Large intestine (tissue), 3 donors: ENCODE data around the gene CHMP6. TPM values are rescaled to one million over a fixed set of nuclear protein-coding genes. Genes with fewer than 3 reads are reported as not detected.
"Not testable (repeated sequence)": the region's sequence is repeated elsewhere in the genome, so short reads cannot be mapped to it uniquely, and the experiment has no call there.

Experiments
- DNase-seq, 2 donors: peaks; one replicate each; pipeline versions ENCODE4 v3.0.0 to v3.0.0-alpha.2; 2013
- H3K27ac ChIP-seq: one replicate; pipeline ENCODE4 v1.5.1; 2013; ENCODE audit warnings: low read length
- H3K27me3 ChIP-seq: 2 replicates; pipeline ENCODE4 v1.6.1; 2013; ENCODE audit warnings: low read length; ENCODE audit not compliant: control insufficient read depth, insufficient read depth
- H3K36me3 ChIP-seq: 2 replicates; pipeline ENCODE4 v1.6.1; 2013; ENCODE audit warnings: low read length; ENCODE audit not compliant: control insufficient read depth, insufficient read depth
- H3K4me1 ChIP-seq: one replicate; pipeline ENCODE4 v1.6.1; 2013; ENCODE audit warnings: low read length; ENCODE audit not compliant: control insufficient read depth, insufficient read depth
- H3K4me3 ChIP-seq: one replicate; pipeline ENCODE4 v1.5.1; 2013; ENCODE audit warnings: low read length
- H3K9me3 ChIP-seq: one replicate; pipeline ENCODE4 v1.6.1; 2013; ENCODE audit warnings: mild to moderate bottlenecking, low read depth, low read length, moderate library complexity; ENCODE audit not compliant: control insufficient read depth
- WGBS: methylation state at CpG from one replicate; pipeline ENCODE4 v1.1.5; 2013; ENCODE audit warnings: low lambda C conversion rate; ENCODE audit not compliant: insufficient coverage; 5-methylcytosine and 5-hydroxymethylcytosine counted together
- polyA plus RNA-seq: library from polyadenylated mRNA; unstranded; fragments of 120-200 nt; gene quantifications from one replicate; pipeline ENCODE4 v1.2.1, GENCODE V29; 2013

The CHMP6 gene
- polyA plus RNA-seq, 1 donor: 20.4 TPM

DNA sequence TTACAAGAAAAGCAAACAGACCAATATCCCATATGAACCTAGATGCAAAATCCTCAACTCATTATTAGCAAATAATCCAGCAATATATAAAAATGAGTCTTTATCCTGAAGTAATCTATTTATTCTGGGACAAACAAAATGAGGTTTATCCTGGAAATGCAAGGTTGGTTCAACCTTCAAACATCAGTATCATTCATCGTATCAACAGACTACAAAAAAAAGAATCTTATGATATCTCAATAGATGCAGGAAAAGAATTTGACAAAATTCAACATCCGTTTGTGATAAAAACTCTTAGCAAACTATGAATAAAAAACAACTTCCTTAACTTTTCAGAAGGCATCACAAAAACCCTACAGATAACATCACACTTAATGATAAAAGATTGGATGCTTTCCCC lies 24.9 kb downstream of the CHMP6 start:
- Histone ChIP-seq H3K27me3 (no peaks in the 10 kb centered on the region), H3K9me3 (no peaks in the 10 kb centered on the region), H3K36me3 (no peaks in the 10 kb centered on the region), H3K4me3 (no peak overlapping the region), H3K4me1 (peaks cover 16% of the 10 kb centered on the region), H3K27ac (no peak overlapping the region)
- DNase-seq: no peak
- 100% methylated on average over 2 of the region's 2 CpGs for WGBS

DNA sequence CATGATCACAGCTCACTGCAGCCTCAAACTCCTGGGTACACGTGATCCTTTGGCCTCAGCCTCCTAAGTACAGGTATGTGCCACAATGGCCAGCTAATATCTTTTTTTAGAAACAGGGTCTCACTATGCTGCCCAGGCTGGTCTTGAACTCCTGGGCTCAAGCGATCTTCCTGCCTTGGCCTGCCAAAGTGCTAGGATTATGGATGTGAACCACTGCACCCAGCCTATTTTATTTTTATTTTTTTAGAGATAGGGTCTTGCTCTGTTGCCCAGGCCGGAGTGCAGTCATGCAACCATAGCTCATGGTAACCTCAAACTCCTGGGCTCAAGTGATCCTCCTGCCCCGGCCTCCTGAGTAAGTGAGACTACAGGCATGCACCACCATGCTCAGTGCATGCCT lies 25.7 kb downstream of the CHMP6 start:
- peak overlapping the region; percentile 54 for H3K27ac ChIP-seq
- peaks cover 16% of the 10 kb centered on the region for H3K4me1 ChIP-seq
- H3K9me3 ChIP-seq, H3K27me3 ChIP-seq, DNase-seq, H3K36me3 ChIP-seq, H3K4me3 ChIP-seq: not testable (repeated sequence)
- no CpG with 5 or more reads among the region's 4 CpGs for WGBS

DNA sequence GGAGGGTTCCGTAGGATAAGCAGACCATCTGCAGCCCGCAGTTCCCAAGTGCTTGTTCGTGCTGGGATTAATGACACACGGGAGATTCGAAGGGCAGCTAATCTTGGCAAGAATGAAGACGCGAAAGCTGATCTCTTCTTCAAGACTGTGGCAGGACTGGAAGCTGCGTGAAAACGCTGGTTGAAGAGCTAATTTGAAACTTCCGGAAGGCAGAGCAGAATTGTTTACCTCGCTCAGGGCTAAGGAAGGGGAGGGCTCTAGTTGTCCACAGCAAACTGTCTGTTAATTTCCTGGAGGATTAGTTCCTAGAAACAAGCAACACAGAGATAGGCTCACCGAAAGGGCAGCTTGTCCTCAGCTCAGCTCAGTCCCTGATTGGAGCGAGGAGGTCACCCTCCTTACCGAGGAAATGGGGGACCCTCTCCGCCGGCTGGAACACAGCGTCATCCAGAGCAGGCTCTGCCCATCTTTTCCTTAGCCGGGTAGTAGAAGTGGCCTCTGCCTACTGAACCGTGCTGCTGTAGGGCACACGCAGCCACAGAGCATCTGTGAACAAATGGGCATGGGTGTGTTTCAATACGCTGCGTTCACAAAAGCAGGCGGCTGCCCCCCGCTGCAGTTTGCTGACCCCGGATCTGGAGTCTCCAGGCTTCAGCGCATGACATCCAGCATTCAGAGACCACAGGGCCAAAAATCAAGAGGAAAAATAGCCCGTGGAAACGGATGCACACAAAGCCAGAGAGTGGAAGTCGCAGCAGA lies 26.6 kb downstream of the CHMP6 start:
- 100% methylated on average over 1 of the region's 29 CpGs for WGBS
- H3K36me3 ChIP-seq: no peaks in the 10 kb centered on the region
- peak overlapping the region; percentile 30 for H3K4me3 ChIP-seq
- H3K4me1 ChIP-seq: peaks cover 16% of the 10 kb centered on the region
- no peaks in the 10 kb centered on the region for H3K9me3 ChIP-seq
- no peaks in the 10 kb centered on the region for H3K27me3 ChIP-seq
- DNase-seq: peak in 1 of 2 donors; percentile 70
- peak overlapping the region; percentile 54 for H3K27ac ChIP-seq

DNA sequence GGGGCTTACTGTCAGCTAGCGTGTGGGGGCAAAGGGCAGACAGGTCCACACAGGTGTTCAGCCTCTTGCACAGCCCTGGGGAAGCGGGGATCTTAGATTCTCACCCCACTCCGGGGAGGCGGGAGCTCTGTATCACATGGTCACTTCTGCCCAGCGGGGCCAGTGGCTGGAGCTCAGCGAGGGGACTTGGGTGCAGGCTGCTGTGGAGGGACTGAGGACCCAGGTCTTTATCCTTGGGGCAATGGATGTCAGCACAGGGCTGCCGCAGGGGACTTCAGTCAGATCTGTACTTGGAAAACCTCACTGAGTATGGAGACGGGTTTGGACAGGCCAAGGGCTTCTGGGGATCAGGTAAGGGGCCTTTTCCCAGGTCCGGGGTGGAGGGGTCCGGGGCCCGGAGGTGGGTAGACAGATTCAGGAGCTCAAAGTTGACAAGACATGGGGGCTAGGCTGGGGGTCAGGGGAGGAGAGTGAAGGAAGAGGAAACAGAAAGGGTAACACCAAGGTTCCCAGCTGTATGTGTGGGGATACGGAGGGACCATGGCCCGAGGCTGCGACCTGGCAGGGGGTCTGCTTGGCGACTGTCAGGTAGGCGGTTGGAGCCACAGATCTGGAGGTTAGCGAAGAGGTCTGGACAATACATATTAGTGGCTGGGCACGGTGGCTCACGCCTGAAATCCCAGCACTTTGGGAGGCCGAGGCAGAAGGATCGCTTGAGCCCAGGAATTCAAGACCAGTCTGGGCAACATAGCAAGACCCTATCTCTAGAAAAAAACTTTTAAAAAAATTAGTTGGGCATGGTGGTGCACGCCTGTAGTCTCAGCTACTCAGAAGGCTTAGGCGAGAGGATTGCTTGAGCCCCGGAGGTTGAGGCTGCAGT lies 28.2 kb downstream of the CHMP6 start:
- no peak for DNase-seq
- H3K27ac ChIP-seq: no peak overlapping the region
- peaks cover 16% of the 10 kb centered on the region for H3K4me1 ChIP-seq

DNA sequence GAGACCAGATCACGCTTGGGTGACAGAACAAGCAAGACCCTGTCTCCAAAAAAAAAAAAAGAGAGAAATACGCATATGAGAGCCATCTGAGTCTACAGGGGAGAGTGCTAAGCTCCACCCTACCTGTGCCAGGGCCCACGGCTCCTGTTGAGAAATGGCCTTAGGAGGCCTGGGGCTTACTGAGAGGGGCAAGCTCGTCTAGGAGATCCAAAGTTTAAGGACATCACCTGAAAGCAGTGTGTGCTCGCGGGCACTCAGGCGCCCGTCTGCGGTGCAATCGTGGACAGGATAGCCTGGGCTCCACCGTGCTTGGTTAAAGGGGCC lies 28.8 kb downstream of the CHMP6 start:
- H3K27ac ChIP-seq: no peak overlapping the region
- no CpG with 5 or more reads among the region's 11 CpGs for WGBS
- no peak for DNase-seq
- no peaks in the 10 kb centered on the region for H3K36me3 ChIP-seq
- H3K4me1 ChIP-seq: peaks cover 16% of the 10 kb centered on the region
- no peaks in the 10 kb centered on the region for H3K9me3 ChIP-seq
- H3K27me3 ChIP-seq: peaks cover 2% of the 10 kb centered on the region
- no peak overlapping the region for H3K4me3 ChIP-seq

More for the DNA sequence above, 28.2 kb downstream of the CHMP6 start:
- Histone ChIP-seq H3K4me3 (no peak overlapping the region), H3K27me3 (no peaks in the 10 kb centered on the region), H3K9me3 (no peaks in the 10 kb centered on the region), H3K36me3 (no peaks in the 10 kb centered on the region)
- no CpG with 5 or more reads among the region's 24 CpGs for WGBS

DNA sequence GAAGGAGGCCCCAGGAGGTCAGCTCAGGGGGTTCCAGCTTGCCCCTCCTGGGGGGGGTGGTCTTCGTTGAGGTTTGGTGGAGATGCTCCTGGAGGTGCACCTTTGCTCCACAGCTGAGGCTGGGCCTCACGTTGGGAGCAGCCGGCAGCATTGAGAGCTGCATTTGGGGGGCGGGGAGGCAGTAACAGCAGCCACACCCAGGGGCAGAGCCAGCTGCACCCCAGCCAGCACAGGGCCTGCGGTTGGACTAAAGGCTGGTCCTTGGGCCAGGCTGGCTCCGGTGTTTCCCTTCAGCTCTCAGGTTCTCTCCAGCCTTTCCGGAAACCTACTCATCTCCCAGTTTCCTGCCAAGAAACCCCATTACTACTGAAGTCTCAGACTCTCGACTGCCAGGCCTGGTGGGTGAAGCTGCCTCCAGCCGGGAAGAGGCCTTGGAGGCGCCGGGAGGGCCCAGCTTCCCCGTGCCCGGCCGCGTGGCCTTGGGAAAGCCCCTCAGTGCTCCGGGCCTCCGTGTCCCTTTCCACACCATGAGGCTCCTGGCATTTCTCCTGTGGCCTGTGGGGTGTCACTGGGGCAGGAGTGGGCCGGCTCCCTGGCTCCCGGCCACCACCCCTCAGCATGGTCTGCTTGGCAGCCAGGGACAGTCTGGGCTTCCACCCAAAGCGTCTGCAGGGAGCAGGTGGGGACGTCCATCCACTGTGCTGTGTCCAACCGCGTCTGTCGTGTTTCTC lies 29.3 kb downstream of the CHMP6 start:
- Histone ChIP-seq H3K36me3 (no peaks in the 10 kb centered on the region), H3K27ac (no peak overlapping the region)
- no CpG with 5 or more reads among the region's 24 CpGs for WGBS

DNA sequence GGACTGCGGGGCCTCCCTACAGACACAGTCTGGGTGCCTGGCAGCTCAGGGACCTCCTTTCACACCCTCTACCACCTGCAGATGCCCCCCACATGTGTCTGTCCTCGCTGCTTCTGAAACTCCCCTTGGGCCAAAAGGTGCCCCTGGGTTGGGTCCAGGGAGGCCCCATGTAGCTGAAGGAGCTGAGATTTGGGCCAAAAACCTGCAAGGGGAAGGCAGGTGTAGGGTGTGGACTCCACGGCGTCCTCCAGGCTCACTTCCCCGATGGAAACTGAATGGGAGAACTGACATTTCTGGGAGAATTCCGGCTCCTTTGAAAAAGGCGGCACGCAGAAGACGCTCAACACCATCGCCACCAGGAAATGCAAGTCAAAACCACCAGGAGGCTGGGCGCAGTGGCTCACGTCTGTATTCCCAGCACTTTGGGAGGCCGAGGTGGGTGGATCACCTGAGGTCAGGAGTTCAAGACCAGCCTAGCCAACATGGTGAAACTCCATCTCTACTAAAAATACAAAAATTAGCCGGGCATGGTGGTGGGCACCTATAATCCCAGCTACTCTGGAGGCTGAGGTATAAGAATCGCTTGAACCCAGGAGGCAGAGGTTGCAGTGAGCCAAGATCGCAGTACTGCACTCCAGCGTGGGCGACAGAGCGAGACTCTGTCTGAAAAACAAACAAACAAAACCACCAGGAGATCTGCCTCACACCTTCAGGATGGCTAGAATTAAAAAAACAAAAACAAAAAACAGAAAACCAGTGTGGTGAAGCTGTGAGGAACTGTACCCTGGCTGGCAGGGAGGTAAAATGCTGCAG lies 30.1 kb downstream of the CHMP6 start:
- H3K4me1 ChIP-seq: peaks cover 16% of the 10 kb centered on the region

More for the DNA sequence above, 29.3 kb downstream of the CHMP6 start:
- peaks cover 6% of the 10 kb centered on the region for H3K27me3 ChIP-seq
- H3K4me3 ChIP-seq: no peak overlapping the region
- DNase-seq: peak in 1 of 2 donors; percentile 33
- H3K9me3 ChIP-seq: no peaks in the 10 kb centered on the region
- peaks cover 16% of the 10 kb centered on the region for H3K4me1 ChIP-seq

DNA sequence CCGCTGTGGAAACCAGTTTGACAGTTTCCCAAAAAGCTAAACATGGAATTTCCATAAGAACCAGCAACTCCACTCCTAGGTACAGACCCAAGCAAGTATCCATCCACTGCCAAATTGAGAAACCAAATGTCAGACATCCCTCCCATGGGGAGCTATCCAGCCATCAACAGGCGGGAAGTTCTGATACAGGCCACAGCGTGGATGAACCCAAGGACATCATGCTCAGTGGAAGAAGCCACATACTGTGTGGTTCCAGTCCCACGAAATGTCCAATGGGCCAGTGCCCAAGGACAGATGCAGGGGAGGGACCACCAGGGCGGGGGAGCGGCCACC lies 30.7 kb downstream of the CHMP6 start:
- Histone ChIP-seq H3K27ac (no peak overlapping the region), H3K4me3 (no peak overlapping the region), H3K27me3 (peaks cover 19% of the 10 kb centered on the region), H3K9me3 (peaks cover 3% of the 10 kb centered on the region), H3K36me3 (no peaks in the 10 kb centered on the region), H3K4me1 (peaks cover 16% of the 10 kb centered on the region)
- DNase-seq: no peak
- WGBS: no CpG with 5 or more reads among the region's 6 CpGs

More for the DNA sequence above, 30.1 kb downstream of the CHMP6 start:
- no peak for DNase-seq
- 81% methylated on average over 3 of the region's 19 CpGs for WGBS
- H3K27me3 ChIP-seq: peaks cover 13% of the 10 kb centered on the region
- no peak overlapping the region for H3K27ac ChIP-seq
- no peaks in the 10 kb centered on the region for H3K9me3 ChIP-seq
- no peaks in the 10 kb centered on the region for H3K36me3 ChIP-seq
- H3K4me3 ChIP-seq: no peak overlapping the region

DNA sequence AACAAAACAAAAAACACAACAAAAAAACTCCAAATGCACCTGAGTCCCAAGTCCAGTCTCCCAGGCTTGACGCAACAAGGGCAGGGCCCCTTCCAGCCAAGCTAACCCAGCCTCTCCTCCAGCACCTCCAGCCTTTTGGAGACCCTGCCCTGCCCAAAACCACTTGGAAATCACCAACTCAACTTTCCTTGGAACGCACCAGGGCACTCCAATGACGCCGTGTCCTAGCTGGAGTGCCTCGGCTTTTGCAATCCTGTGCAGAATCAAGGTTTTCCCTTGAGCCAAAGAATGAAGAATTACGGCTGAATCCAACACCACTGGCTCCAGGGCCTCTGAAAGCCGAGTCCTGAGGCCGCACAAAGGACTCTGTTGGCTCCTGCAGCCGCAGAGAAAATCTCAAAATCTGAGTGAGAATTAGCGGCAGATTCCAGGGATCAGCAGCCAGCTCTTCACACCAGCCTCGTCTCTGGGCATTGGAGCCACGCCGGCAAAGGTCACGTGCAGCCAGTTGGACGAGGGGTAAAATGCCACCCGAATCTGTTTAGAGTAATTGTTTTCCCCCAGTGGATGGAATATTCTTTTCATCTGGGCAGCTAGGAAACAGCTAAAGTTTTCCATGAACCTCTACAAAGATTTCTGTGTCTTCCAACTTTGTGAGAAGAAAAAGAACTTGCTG lies 33.6 kb downstream of the CHMP6 start:
- H3K9me3 ChIP-seq: peaks cover 7% of the 10 kb centered on the region

More for the DNA sequence above, 33.6 kb downstream of the CHMP6 start:
- Histone ChIP-seq H3K27ac (no peak overlapping the region), H3K4me1 (peaks cover 8% of the 10 kb centered on the region), H3K4me3 (no peak overlapping the region), H3K36me3 (no peaks in the 10 kb centered on the region), H3K27me3 (peaks cover 35% of the 10 kb centered on the region)
- no CpG with 5 or more reads among the region's 16 CpGs for WGBS
- no peak for DNase-seq
